Measurements from ENCODE around the gene CD79B. TPM values are rescaled to one million over a fixed set of nuclear protein-coding genes. Genes with fewer than 3 reads are reported as not detected.

CD79B gene
- total and polyA plus RNA-seq, 9 of the 15 experiments (the other 6 are each of a cell fraction or from before 2014, with no cell fraction given), result 0.15 to 0.62 (median 0.44) TPM; not detected in 2

DNA sequence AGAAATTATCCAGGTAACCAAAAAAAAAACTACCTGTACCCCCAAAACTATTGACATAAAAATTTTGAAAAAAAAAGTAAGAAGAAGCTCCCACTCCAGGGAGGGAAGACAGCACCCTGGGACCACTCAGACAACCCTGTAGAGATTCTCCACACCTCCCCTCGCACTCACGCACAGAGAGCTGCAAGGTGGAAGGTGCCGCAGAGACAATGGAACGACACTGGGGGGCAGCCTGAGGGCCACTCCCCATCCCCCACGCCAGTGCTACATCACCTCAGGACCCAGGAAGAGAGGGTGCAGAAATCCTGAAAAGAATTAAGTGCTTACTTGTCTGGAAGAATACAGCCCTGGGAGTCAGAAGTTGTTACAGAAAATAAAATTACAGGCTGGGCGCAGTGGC is 5.2 kb upstream of the CD79B start:
- CTCF ChIA-PET (ENCODE audit: low intra/inter-chr PET ratio), result interaction anchor here (0.6 kb wide), 1 partner anchor 46 kb away, joined by 3 read pairs; no protein-coding TSS in a partner anchor
- TF ChIP-seq PYGO2 (tag; IDR thresholded peaks at IDR 0.05) (no peak), ZNF24 (IDR thresholded peaks at IDR 0.05) (no peak), KLF6 (CRISPR knock-in tag; IDR thresholded peaks at IDR 0.05; ENCODE audit: borderline replicate concordance) (no peak), NR4A1 (CRISPR knock-in tag; IDR thresholded peaks at IDR 0.05) (no peak), NR4A1 (tag; IDR thresholded peaks at IDR 0.05) (no peak), POLR2B (IDR thresholded peaks at IDR 0.05; ENCODE audit: low read depth, partially characterized antibody) (no peak), MTA2 (IDR thresholded peaks at IDR 0.05; ENCODE audit: low read depth) (no peak), SMC3 (conservative IDR thresholded peaks at IDR 0.05; ENCODE audit: insufficient read depth, low read depth, low read length) (no peak), MBD2 (IDR thresholded peaks at IDR 0.05; ENCODE audit: borderline replicate concordance, low read depth) (no peak), HNRNPUL1 (IDR thresholded peaks at IDR 0.05; ENCODE audit: low read length) (no peak), ZNF324 (CRISPR knock-in tag; IDR thresholded peaks at IDR 0.05) (no peak), ZNF695 (CRISPR knock-in tag; IDR thresholded peaks at IDR 0.05) (no peak), NELFE (IDR thresholded peaks at IDR 0.05; ENCODE audit: insufficient read depth, insufficient read length) (no peak)
- TF ChIP-seq, protein P1, sequence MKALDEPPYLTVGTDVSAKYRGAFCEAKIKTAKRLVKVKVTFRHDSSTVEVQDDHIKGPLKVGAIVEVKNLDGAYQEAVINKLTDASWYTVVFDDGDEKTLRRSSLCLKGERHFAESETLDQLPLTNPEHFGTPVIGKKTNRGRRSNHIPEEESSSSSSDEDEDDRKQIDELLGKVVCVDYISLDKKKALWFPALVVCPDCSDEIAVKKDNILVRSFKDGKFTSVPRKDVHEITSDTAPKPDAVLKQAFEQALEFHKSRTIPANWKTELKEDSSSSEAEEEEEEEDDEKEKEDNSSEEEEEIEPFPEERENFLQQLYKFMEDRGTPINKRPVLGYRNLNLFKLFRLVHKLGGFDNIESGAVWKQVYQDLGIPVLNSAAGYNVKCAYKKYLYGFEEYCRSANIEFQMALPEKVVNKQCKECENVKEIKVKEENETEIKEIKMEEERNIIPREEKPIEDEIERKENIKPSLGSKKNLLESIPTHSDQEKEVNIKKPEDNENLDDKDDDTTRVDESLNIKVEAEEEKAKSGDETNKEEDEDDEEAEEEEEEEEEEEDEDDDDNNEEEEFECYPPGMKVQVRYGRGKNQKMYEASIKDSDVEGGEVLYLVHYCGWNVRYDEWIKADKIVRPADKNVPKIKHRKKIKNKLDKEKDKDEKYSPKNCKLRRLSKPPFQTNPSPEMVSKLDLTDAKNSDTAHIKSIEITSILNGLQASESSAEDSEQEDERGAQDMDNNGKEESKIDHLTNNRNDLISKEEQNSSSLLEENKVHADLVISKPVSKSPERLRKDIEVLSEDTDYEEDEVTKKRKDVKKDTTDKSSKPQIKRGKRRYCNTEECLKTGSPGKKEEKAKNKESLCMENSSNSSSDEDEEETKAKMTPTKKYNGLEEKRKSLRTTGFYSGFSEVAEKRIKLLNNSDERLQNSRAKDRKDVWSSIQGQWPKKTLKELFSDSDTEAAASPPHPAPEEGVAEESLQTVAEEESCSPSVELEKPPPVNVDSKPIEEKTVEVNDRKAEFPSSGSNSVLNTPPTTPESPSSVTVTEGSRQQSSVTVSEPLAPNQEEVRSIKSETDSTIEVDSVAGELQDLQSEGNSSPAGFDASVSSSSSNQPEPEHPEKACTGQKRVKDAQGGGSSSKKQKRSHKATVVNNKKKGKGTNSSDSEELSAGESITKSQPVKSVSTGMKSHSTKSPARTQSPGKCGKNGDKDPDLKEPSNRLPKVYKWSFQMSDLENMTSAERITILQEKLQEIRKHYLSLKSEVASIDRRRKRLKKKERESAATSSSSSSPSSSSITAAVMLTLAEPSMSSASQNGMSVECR (CRISPR knock-in tag; IDR thresholded peaks at IDR 0.05), result no peak
- TF ChIP-seq, protein P2, sequence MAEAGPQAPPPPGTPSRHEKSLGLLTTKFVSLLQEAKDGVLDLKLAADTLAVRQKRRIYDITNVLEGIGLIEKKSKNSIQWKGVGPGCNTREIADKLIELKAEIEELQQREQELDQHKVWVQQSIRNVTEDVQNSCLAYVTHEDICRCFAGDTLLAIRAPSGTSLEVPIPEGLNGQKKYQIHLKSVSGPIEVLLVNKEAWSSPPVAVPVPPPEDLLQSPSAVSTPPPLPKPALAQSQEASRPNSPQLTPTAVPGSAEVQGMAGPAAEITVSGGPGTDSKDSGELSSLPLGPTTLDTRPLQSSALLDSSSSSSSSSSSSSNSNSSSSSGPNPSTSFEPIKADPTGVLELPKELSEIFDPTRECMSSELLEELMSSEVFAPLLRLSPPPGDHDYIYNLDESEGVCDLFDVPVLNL (CRISPR knock-in tag; IDR thresholded peaks at IDR 0.05; ENCODE audit: low read depth), result no peak
- whole genome bisulfite sequencing (ENCODE audit: insufficient coverage, low coverage, missing lambda C conversion rate), result 13% methylated on average over 6 of the region's 6 CpGs
- H3K27ac ChIP-seq (ENCODE audit: extremely low read depth, low read depth, low read length), result no peak overlapping the region
- H3K9me1 ChIP-seq (ENCODE audit: control insufficient read depth, insufficient read depth, low read length), result no peaks in the 10 kb centered on the region
- H3K4me3 ChIP-seq, result no peak overlapping the region
- no peak for FAIRE-seq
- intact Hi-C loops (cut with micrococcal nuclease) (no loop called here), in situ Hi-C loops (cut with MboI) (no loop called here)
- POLR2A ChIA-PET, result no interaction called here
- H3K4me1 ChIP-seq (replicated peaks in 1 of 2; ENCODE audit: control insufficient read depth in 2 of 2, insufficient read depth in 2 of 2, low read length in 2 of 2), result peaks cover 0 to 24% of the 10 kb centered on the region in 2 experiments; a peak in 2 of 5 replicates
- no peaks in the 10 kb centered on the region for H3K79me2 ChIP-seq (ENCODE audit: control insufficient read depth, insufficient read depth, low read length)
- H2AFZ ChIP-seq (ENCODE audit: low read depth, low read length), result no peak overlapping the region
- H4K20me1 ChIP-seq (replicated peaks; ENCODE audit: control insufficient read depth, insufficient read depth, low read length), result no peaks in the 10 kb centered on the region; the same call in 1 of the 2 replicates
- H3K36me3 ChIP-seq (ENCODE audit: control insufficient read depth, insufficient read depth, low read length), result no peaks in the 10 kb centered on the region
- peaks cover 22 to 43% of the 10 kb centered on the region in 2 experiments for H3K27me3 ChIP-seq (ENCODE audit: control insufficient read depth in 2 of 2, insufficient read depth in 2 of 2, low read length in 2 of 2)
- no TSS peak for BruUV-seq (replicated peaks)
- no peak overlapping the region for H3K9ac ChIP-seq (ENCODE audit: insufficient read depth in 1 of 2, low read depth in 2 of 2, low read length in 2 of 2)
- DNase-seq (ENCODE audit: extremely low read depth in 1 of 4, low spot score in 3 of 4), result no peak
- no peaks in the 10 kb centered on the region; the same call in 1 of the 2 replicates for H3K9me3 ChIP-seq (replicated peaks; ENCODE audit: control insufficient read depth, insufficient read depth, low read depth, low read length)
- no peak for ATAC-seq
- H3K4me2 ChIP-seq (ENCODE audit: insufficient read depth, low read length), result no peak overlapping the region
